ENCODE measurements around the gene NSUN5.
"Not testable (repeated sequence)": the region's sequence is repeated elsewhere in the genome, so short reads cannot be mapped to it uniquely, and the experiment has no call there.

NSUN5 gene

GRCh38 chr7:73324081-73324845, 15.6 kb upstream of the NSUN5 start:
- DNase-seq = peak; percentile 46

- DNase-seq = not testable (repeated sequence)
These were observed 14.9 kb upstream of the NSUN5 start for GRCh38 chr7:73323434-73324080.

GRCh38 chr7:73320009-73320408, 11.4 kb upstream of the NSUN5 start:
- DNase-seq = not testable (repeated sequence)

GRCh38 chr7:73319541-73319940, 10.9 kb upstream of the NSUN5 start:
- DNase-seq = not testable (repeated sequence)

GRCh38 chr7:73318656-73319204, 10.1 kb upstream of the NSUN5 start:
- not testable (repeated sequence) for DNase-seq

- DNase-seq = no peak
These were observed 7.9 kb upstream of the NSUN5 start for GRCh38 chr7:73316521-73316920.

- DNase-seq = no peak
These were observed 5.6 kb upstream of the NSUN5 start for GRCh38 chr7:73314271-73314670.

- DNase-seq = no peak
These were observed 4.9 kb upstream of the NSUN5 start for GRCh38 chr7:73313521-73313906.

- no peak for DNase-seq
These were observed 4.3 kb upstream of the NSUN5 start for GRCh38 chr7:73312831-73313520.

GRCh38 chr7:73311421-73311820, 2.8 kb upstream of the NSUN5 start:
- DNase-seq = not testable (repeated sequence)

- no peak for DNase-seq
These were observed 457 bp downstream of the NSUN5 start for GRCh38 chr7:73308074-73308664.

- no peak for DNase-seq
These were observed 1.2 kb downstream of the NSUN5 start for GRCh38 chr7:73307436-73307835.

- DNase-seq = not testable (repeated sequence)
These were observed 3.8 kb downstream of the NSUN5 start for GRCh38 chr7:73304612-73305387.

GRCh38 chr7:73304071-73304470, 4.6 kb downstream of the NSUN5 start:
- DNase-seq = no peak

- DNase-seq = no peak
These were observed 5.1 kb downstream of the NSUN5 start for GRCh38 chr7:73303546-73303945.

- not testable (repeated sequence) for DNase-seq
These were observed 5.8 kb downstream of the NSUN5 start for GRCh38 chr7:73302846-73303245.

- not testable (repeated sequence) for DNase-seq
These were observed 7.5 kb downstream of the NSUN5 start for GRCh38 chr7:73301108-73301507.

- not testable (repeated sequence) for DNase-seq
These were observed 8.8 kb downstream of the NSUN5 start for GRCh38 chr7:73299812-73300211.

- not testable (repeated sequence) for DNase-seq
These were observed 10.9 kb downstream of the NSUN5 start for GRCh38 chr7:73297706-73298105.

- not testable (repeated sequence) for DNase-seq
These were observed 11.4 kb downstream of the NSUN5 start for GRCh38 chr7:73297235-73297634.

GRCh38 chr7:73277210-73277609, 31.4 kb downstream of the NSUN5 start:
- not testable (repeated sequence) for DNase-seq

GRCh38 chr7:73267813-73268212, 40.8 kb downstream of the NSUN5 start:
- DNase-seq = not testable (repeated sequence)

All from NCI-H748 treated with DMSO at 0.1 percent for 48 hours (cell line).